SK-N-SH (cell line): ENCODE measurements around the gene CABLES2.

Experiments
- FOXJ3 ChIP-seq: sonication (generic); formaldehyde crosslinking; IDR thresholded peaks from 2 replicates; pipeline ENCODE4 v1.5.1; 2020; ENCODE audit warnings: mild to moderate bottlenecking, missing genetic modification reagents
- POLR2AphosphoS5 ChIP-seq: IDR thresholded peaks from 2 replicates; pipeline ENCODE4 v1.6.1; 2012; ENCODE audit warnings: low read depth, low read length
- YY1 ChIP-seq: IDR thresholded peaks from 2 replicates; pipeline ENCODE4 v1.4.0; 2012; ENCODE audit warnings: low read depth, mild to moderate bottlenecking
- TF ChIP-seq, protein P1 (sequence below): fragments of 200-600 bp; sonication (generic); IDR thresholded peaks from 2 replicates; pipeline ENCODE4 v1.6.1; 2017; ENCODE audit warnings: antibody characterized with exemption, mild to moderate bottlenecking, moderate library complexity

DNA sequence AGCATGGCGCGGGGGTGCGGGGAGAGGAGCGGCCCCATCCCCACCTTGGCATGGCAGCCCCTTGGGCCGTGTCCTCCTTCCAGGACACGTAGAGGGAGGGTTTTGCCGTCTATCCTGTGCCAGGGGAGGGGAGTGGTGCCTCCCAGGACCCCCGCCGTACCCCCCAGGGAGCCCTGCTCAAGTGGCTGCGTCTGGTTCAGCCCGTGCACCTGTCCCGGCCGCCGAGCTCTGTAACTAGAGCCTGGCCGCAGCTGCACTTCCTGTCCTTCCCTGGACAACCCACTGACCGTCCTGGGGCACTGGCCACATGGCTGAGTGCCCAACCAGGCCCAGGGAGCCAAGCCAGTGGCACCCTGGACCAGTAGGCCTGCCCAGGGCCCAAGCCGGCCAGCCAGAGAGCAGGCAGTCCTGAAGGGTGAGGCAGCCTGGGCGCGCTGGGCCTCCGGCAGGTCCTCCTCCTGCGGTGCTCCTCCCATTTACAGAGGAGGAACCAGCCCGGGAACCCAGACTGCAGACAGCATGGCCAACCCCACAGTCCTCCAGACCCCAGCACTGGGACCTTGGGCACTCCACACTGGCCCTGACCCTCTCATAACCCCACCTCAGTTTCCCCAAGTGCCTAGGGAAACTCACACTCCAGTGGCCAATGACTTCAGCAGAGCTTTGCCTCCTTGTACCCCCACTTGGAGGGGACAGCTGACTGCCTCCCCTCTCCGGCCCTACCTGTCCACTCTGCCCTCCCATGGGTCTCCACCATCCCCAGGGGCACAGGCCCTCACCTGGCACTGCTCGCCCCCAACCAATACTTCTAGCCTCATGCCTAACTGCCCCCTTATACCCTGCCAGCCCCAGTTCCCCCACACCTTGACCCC, 48.7 kb downstream of the CABLES2 start:
- TF ChIP-seq YY1 (no peak), POLR2AphosphoS5 (no peak), FOXJ3 (CRISPR knock-in tag) (no peak)
- TF ChIP-seq, protein P1, sequence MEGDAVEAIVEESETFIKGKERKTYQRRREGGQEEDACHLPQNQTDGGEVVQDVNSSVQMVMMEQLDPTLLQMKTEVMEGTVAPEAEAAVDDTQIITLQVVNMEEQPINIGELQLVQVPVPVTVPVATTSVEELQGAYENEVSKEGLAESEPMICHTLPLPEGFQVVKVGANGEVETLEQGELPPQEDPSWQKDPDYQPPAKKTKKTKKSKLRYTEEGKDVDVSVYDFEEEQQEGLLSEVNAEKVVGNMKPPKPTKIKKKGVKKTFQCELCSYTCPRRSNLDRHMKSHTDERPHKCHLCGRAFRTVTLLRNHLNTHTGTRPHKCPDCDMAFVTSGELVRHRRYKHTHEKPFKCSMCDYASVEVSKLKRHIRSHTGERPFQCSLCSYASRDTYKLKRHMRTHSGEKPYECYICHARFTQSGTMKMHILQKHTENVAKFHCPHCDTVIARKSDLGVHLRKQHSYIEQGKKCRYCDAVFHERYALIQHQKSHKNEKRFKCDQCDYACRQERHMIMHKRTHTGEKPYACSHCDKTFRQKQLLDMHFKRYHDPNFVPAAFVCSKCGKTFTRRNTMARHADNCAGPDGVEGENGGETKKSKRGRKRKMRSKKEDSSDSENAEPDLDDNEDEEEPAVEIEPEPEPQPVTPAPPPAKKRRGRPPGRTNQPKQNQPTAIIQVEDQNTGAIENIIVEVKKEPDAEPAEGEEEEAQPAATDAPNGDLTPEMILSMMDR: no peak
